ENCODE results near the gene BABAM2.
"Not testable (repeated sequence)": the region's sequence is repeated elsewhere in the genome, so short reads cannot be mapped to it uniquely, and the experiment has no call there.

The BABAM2 gene

GRCh38 chr2:28322051-28322450, 431.5 kb downstream of the BABAM2 start:
- no peak for DNase-seq

GRCh38 chr2:28322456-28322855, 431.9 kb downstream of the BABAM2 start:
- no peak for DNase-seq

- no peak for DNase-seq
These were observed 432.5 kb downstream of the BABAM2 start for GRCh38 chr2:28322981-28323396.

GRCh38 chr2:28325173-28325566, 434.6 kb downstream of the BABAM2 start:
- DNase-seq = no peak

- DNase-seq = peak in 1 of 2 donors; percentile 30
These were observed 435.3 kb downstream of the BABAM2 start for GRCh38 chr2:28325567-28326468.

- DNase-seq = no peak
These were observed 435.9 kb downstream of the BABAM2 start for GRCh38 chr2:28326469-28326805.

GRCh38 chr2:28326881-28327505, 436.5 kb downstream of the BABAM2 start:
- DNase-seq = no peak

- DNase-seq = no peak
These were observed 437.0 kb downstream of the BABAM2 start for GRCh38 chr2:28327581-28327955.

GRCh38 chr2:28327956-28328922, 437.7 kb downstream of the BABAM2 start:
- DNase-seq = no peak

- no peak for DNase-seq
These were observed 438.7 kb downstream of the BABAM2 start for GRCh38 chr2:28329184-28329583.

GRCh38 chr2:28330722-28331121, 440.2 kb downstream of the BABAM2 start:
- DNase-seq = not testable (repeated sequence)

GRCh38 chr2:28331797-28332196, 441.3 kb downstream of the BABAM2 start:
- not testable (repeated sequence) for DNase-seq

GRCh38 chr2:28332696-28333095, 442.2 kb downstream of the BABAM2 start:
- DNase-seq = no peak

- no peak for DNase-seq
These were observed 443.3 kb downstream of the BABAM2 start for GRCh38 chr2:28333606-28334526.

GRCh38 chr2:28334527-28334894, 444.0 kb downstream of the BABAM2 start:
- DNase-seq = no peak

- not testable (repeated sequence) for DNase-seq
These were observed 444.7 kb downstream of the BABAM2 start for GRCh38 chr2:28335265-28335664.

GRCh38 chr2:28335666-28336065, 445.1 kb downstream of the BABAM2 start:
- DNase-seq = no peak

- DNase-seq = no peak
These were observed 445.9 kb downstream of the BABAM2 start for GRCh38 chr2:28336264-28336980.

GRCh38 chr2:28336982-28337627, 446.6 kb downstream of the BABAM2 start:
- no peak for DNase-seq

GRCh38 chr2:28338046-28338817, 447.7 kb downstream of the BABAM2 start:
- no peak for DNase-seq

All from CD4-positive, alpha-beta T cell treated with Interleukin-4 for 1 hour (primary cell).